ENCODE measurements around the gene TMEM156. TPM values are rescaled to one million over a fixed set of nuclear protein-coding genes. Genes with fewer than 3 reads are reported as not detected.
A peak's percentile ranks its signal among the peaks of the same experiment; 100 is the strongest.
"Not testable (repeated sequence)": the region's sequence is repeated elsewhere in the genome, so short reads cannot be mapped to it uniquely, and the experiment has no call there.

TMEM156 gene
- total and polyA plus RNA-seq, 8 donors = 0.37 to 1.8 (median 0.80) TPM; not detected in 4

GRCh38 chr4:39037491-39037825, 5.2 kb upstream of the TMEM156 start:
- peak in 1 of 2 donors; percentile 51 for DNase-seq
- WGBS, 5 donors = 61 to 90% (median 82%) methylated on average over 4 of the region's 4 CpGs
- H3K27ac ChIP-seq = peak overlapping the region in 3 of 5 donors; percentile 18 to 58 (median 34)

GRCh38 chr4:39036172-39036571, 4.0 kb upstream of the TMEM156 start:
- H3K36me3 ChIP-seq = no peaks in the 10 kb centered on the region
- intact Hi-C loops (cut with DNase I; ENCODE audit: low total_unique reads) = no loop called here
- H3K4me3 ChIP-seq = no peak overlapping the region
- H3K27ac ChIP-seq = no peak overlapping the region
- H3K9me3 ChIP-seq = no peaks in the 10 kb centered on the region
- TF ChIP-seq CTCF (IDR thresholded peaks at IDR 0.05) (no peak), POLR2AphosphoS5 (IDR thresholded peaks at IDR 0.05) (no peak), POLR2A (IDR thresholded peaks at IDR 0.05) (no peak), EP300 (IDR thresholded peaks at IDR 0.05) (no peak)
- H3K27me3 ChIP-seq = no peaks in the 10 kb centered on the region
- H3K4me1 ChIP-seq = peaks cover 0 to 24% (median 2%) of the 10 kb centered on the region in 4 donors
- no peak for DNase-seq
- WGBS, 5 donors = 64 to 79% (median 75%) methylated on average over 7 of the region's 7 CpGs

More at GRCh38 chr4:39037491-39037825, 5.2 kb upstream of the TMEM156 start:
- peaks cover 0 to 19% (median 1%) of the 10 kb centered on the region in 4 donors for H3K4me1 ChIP-seq
- intact Hi-C loops (cut with DNase I; ENCODE audit: low total_unique reads) = no loop called here
- H3K36me3 ChIP-seq = no peaks in the 10 kb centered on the region
- H3K4me3 ChIP-seq = no peak overlapping the region
- H3K9me3 ChIP-seq = no peaks in the 10 kb centered on the region
- no peaks in the 10 kb centered on the region for H3K27me3 ChIP-seq
- TF ChIP-seq EP300 (IDR thresholded peaks at IDR 0.05) (no peak), POLR2AphosphoS5 (IDR thresholded peaks at IDR 0.05) (no peak), POLR2A (IDR thresholded peaks at IDR 0.05) (no peak), CTCF (IDR thresholded peaks at IDR 0.05) (no peak)

GRCh38 chr4:39031590-39032020, 604 bp downstream of the TMEM156 start:
- H3K9me3 ChIP-seq; H3K36me3 ChIP-seq; H3K27me3 ChIP-seq; DNase-seq; intact Hi-C loops (cut with DNase I; ENCODE audit: low total_unique reads): not testable (repeated sequence)
- Histone ChIP-seq H3K4me1 (peaks cover 0 to 12% (median 2%) of the 10 kb centered on the region in 4 donors), H3K27ac (peak overlapping the region in 3 of 5 donors; percentile 18 to 66 (median 62)), H3K4me3 (peak overlapping the region in 1 of 4 donors; percentile 20)
- 76 to 86% (median 83%) methylated on average over 6 of the region's 6 CpGs for WGBS, 5 donors

- H3K36me3 ChIP-seq = no peaks in the 10 kb centered on the region
- no peaks in the 10 kb centered on the region for H3K27me3 ChIP-seq
- H3K27ac ChIP-seq = peak overlapping the region in 1 of 5 donors; percentile 28
- intact Hi-C loops (cut with DNase I; ENCODE audit: low total_unique reads) = no loop called here
- peaks cover 0 to 12% (median 2%) of the 10 kb centered on the region in 4 donors for H3K4me1 ChIP-seq
- no peak for DNase-seq
- no peak overlapping the region for H3K4me3 ChIP-seq
- H3K9me3 ChIP-seq = no peaks in the 10 kb centered on the region
- 75 to 82% (median 77%) methylated on average over 3 of the region's 3 CpGs for WGBS, 5 donors
- TF ChIP-seq EP300 (IDR thresholded peaks at IDR 0.05) (no peak), POLR2A (IDR thresholded peaks at IDR 0.05) (no peak), CTCF (IDR thresholded peaks at IDR 0.05) (no peak), POLR2AphosphoS5 (IDR thresholded peaks at IDR 0.05) (no peak)
Measured at GRCh38 chr4:39030725-39031124, 1.5 kb downstream of the TMEM156 start.

GRCh38 chr4:39029752-39030694, 2.2 kb downstream of the TMEM156 start:
- no peaks in the 10 kb centered on the region for H3K27me3 ChIP-seq
- intact Hi-C loops (cut with DNase I; ENCODE audit: low total_unique reads) = no loop called here
- H3K4me1 ChIP-seq = peaks cover 0 to 12% (median 2%) of the 10 kb centered on the region in 4 donors
- peak overlapping the region in 1 of 5 donors; percentile 28 for H3K27ac ChIP-seq
- H3K4me3 ChIP-seq = no peak overlapping the region
- no peak for DNase-seq
- TF ChIP-seq POLR2A (IDR thresholded peaks at IDR 0.05) = no peak
- TF ChIP-seq CTCF (IDR thresholded peaks at IDR 0.05) = no peak
- TF ChIP-seq EP300 (IDR thresholded peaks at IDR 0.05) = no peak
- TF ChIP-seq POLR2AphosphoS5 (IDR thresholded peaks at IDR 0.05) = no peak
- no peaks in the 10 kb centered on the region for H3K36me3 ChIP-seq
- no peaks in the 10 kb centered on the region for H3K9me3 ChIP-seq
